Cortex of kidney (tissue), 1 donor: ENCODE measurements around the gene TBC1D22B.
"Not testable (repeated sequence)": the region's sequence is repeated elsewhere in the genome, so short reads cannot be mapped to it uniquely, and the experiment has no call there.

Experiments used
- DNase-seq: peaks from one replicate; lab custom pipeline; 2025; lab: John Stamatoyannopoulos, UW

Gene TBC1D22B

DNA sequence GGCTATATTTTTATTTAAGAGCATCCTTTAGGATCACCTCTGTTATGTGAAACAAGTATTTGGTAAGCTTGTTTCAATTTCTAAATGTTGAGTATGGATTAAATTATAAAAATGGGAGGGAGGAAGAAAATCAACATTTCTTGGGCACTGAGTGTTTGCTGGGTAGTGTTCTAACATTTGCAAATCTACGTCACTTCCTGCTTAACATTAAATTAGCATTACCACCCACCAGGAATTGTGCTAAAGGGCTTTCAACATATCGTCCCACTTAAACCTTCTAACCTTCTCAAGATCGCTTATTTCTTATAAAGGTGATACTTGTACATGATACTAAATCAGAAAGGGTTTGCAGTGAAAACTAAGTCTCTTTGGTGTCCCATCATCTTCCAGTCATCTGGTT, 8.3 kb downstream of the TBC1D22B start:
- no peak for DNase-seq

DNA sequence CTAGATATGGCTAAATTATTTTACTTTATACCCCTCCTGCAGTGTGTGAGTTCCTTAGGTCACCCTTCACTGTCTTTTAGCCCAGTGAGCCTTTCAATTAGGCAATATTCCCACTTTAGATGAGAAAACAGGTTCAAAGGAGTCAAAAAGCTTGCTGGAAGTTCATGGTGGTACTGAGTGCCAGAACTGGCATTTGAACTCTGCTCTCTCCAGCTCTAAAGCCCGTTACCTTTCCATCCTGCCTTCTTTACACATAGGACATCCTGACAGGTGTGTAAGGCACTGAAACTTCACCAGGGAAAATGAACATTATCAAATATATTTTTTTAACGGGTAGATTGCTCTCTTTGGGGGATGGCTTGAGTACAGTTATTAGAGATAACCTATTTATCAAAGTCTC, 11.5 kb downstream of the TBC1D22B start:
- DNase-seq, result no peak

DNA sequence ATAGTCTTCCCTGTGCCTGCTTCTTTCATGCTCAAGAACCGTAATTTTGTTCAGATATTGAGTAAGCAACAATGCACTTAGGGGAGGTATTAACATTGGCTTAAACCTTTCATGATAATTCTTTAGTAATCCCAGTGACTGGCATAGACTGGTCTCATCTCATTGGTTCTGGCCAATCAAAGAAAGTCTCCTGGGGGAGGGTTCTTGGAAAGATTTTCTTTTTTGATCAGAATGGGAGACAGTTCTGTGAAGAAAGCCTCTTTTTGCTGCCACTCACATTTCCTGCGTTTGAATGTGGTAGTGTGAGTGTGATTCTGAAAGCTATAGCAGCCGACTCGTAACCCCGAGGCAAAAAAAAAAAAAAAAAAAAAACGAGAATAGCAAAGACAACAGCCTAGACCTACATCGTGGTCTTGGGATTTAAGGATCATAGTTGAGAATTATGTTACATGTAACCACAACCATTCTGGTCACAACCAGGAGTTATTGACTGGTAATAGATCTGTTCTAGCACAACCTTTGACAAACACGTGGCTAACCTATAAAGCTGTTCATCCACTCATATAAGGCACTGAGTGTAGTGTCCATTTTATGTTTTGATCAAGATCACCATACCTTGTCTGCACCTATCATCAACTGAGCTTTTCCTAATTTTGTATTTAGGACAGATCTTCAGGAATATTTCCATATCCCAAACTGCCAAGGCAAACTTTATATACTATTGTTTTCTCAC, 15.4 kb downstream of the TBC1D22B start:
- no peak for DNase-seq

DNA sequence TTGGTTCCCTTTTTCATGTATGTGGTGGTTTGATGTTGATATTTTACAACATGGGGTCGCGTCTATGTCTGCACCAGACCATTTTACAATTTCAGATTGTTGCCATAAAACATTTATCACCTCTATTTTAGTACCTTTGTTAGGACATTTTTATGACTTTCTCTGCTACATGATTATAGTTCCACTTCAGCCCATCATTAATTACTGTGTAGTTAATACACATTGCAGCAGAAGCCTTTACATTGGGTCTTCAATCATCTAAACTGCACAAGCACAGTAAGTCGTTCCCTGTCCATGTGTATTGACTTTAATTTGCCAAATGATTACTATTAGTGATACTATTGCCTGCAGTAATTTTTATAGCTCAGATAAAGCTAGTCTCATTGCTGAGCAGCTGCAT, 16.1 kb downstream of the TBC1D22B start:
- no peak for DNase-seq

DNA sequence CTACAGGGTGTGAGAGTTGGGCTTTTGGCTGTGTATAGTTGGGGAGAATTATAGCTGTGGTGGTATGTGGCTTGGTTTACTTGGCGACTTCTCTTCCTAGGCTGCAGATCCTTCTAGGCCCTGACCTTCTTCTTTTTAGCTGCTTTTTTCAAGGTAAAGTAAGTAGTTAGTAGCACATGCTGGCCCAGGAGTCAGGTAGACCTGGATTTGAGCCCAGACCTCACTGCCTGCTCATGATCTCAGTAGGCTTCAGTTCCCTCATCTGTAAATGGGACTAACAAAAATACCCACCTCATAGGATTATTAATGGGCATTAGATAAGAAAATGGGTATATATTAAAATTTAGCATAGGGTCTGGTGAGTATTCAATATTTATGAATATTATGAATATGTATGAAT, 17.8 kb downstream of the TBC1D22B start:
- no peak for DNase-seq

GRCh38 chr6:37277001-37277409, 19.4 kb downstream of the TBC1D22B start:
- no peak for DNase-seq

DNA sequence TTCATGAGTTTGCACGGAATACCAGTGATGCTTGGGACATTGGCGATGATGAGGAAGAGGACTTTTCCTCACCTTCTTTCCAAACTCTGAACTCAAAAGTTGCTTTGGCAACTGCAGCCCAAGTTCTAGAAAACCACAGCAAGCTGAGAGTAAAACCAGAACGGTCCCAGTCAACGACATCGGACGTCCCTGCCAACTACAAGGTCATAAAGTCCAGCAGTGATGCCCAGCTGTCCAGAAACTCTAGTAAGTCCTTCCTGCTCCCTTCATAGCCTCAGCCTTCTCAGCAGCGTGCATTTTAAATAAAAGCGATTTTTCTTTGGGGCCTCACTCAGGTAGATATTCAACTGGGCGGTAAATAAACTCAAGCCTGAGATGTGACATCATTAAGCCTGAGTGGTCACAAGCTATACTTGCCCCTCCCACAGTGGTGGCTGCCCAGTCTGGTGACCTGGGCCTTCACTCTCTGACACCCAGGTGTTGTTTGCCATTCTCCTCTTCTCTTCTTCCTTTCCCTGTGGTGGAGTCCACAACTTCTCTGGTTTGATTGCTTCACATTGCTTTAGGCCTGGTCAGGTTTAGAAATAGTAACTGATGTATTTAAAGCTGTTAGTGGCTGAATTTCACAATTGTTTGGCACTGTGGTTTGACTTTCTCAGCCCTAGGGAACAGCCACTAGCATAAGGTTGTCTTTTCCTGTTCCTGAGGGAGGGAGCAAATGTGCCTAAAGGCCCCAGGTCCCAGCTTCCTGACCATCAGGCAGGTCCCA, 22.0 kb downstream of the TBC1D22B start:
- no peak for DNase-seq

DNA sequence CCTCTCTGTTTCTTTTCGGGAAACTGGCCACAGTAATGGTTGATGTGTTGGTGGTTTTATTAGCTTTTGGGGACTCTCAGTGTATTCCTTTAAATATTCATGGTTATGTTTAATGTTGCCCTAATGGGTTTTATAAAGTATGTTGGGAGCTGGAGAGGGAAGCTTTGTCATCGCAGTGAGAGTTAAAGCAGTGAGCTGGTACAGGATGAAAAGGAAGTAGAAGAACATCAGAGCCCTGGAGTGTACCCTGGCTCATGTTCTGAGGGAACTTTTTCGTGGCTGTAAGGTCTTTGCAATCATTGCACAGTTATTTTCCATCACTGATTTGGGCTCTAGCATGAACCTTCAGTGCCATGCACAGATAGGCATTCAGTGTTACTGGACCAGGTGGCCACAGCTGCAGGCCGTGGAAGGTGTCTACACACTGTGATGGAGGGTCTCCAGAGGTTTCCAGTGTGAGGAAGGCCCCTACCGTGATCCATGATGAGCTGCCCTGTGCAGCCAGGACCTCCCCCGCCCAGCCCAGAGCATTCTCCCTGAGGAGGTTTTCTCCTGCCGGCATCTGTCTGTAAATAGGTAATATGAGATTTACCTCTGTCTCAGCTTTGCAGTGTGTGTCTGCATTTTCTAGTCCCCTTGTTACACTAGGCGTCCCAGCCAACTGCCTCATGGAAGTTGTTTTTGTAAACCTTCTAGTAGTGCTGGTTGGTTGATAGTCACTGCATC, 22.8 kb downstream of the TBC1D22B start:
- no peak for DNase-seq

GRCh38 chr6:37282371-37282770, 24.8 kb downstream of the TBC1D22B start:
- no peak for DNase-seq

- DNase-seq, result no peak
These were observed 25.7 kb downstream of the TBC1D22B start for GRCh38 chr6:37283268-37283667.

GRCh38 chr6:37283671-37284151, 26.1 kb downstream of the TBC1D22B start:
- no peak for DNase-seq

DNA sequence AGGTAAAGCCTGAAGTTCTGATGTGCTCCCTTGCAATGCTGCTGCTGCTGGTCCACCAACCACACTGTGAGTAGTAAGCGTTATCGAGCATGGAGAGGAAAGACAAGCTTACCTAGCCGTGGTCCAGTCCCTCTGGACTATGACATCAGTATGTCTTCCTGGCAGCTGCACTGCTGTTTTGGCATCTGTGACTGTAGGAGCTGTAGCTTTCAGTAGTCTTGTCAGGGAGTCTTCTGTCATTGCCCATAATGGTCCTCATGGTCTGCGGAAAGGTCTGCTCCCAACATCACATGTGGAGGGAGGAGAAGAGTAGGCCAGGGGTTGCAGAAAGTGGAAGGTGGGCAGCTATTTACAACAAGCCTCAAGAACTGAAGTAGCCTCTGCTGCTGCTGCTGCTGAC, 27.2 kb downstream of the TBC1D22B start:
- no peak for DNase-seq

GRCh38 chr6:37285861-37286311, 28.3 kb downstream of the TBC1D22B start:
- DNase-seq, result no peak

DNA sequence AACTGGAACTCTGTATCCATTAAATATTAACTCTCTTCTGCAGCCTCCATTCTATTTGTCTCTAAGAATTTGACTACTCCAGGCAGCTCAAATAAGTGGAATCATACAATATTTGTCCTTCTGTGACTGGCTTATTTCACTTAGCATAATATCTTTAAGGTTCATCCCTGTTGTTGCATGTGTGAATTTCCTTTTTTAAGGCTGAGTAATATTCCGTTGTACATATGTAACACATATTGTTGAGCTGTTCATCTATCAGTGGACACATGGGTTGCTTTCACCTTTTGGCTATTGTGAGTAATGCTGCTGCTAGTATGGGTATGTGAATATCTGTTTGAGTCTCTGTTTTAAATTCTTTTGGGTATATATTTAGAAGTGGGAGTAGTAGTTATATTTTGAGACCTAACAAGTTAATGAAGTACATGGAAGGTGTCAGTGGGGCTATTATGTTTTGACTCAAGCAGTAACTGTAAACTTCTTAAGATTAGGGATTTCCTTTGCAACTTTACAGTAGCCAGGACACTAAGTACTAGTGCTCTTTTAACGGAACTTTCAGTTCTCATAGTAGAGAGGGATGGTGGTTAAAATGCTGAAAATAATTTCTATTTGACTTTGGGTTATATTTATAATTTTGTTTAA, 30.1 kb downstream of the TBC1D22B start:
- no peak for DNase-seq

GRCh38 chr6:37288247-37288646, 30.7 kb downstream of the TBC1D22B start:
- no peak for DNase-seq

DNA sequence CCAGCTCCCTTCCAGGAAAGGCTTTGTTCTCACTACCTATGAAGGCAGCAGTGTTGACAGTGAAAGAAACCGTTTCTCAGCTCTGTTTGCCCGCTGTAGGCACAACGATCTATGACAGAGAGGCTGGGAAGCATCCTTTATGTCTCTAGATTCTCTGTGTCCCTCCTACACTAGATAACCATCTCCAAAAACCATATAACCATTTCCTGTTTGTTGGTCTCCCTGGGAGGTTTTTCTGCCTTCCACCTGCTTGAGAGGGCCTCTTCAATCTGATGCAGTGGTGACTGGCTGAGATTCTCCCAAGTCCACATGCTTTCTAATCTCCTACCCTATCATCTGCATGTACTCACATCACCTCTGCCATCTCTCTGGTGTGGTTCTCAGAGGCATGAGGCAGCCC, 32.4 kb downstream of the TBC1D22B start:
- DNase-seq, result no peak

DNA sequence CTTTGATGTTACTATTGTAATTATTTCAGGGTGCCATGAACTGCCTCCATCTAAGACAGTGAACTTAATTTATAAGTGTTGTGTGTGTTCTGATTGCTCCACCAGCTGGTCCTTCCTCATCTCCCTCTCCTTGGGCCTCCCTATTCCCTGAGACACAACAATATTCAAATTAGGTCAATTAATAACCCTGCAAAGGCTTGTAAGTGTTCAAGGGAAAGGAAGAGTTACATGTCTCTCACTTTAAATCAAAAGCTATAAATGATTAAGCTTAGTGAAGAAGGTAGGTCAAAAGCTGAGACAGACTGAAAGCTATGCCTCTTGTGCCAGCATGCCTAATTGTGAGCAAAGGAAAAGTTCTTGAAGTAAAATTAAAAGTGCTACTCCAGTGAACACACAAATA, 35.9 kb downstream of the TBC1D22B start:
- no peak for DNase-seq

- DNase-seq, result not testable (repeated sequence)
These were observed 40.1 kb downstream of the TBC1D22B start for GRCh38 chr6:37297637-37298036.

DNA sequence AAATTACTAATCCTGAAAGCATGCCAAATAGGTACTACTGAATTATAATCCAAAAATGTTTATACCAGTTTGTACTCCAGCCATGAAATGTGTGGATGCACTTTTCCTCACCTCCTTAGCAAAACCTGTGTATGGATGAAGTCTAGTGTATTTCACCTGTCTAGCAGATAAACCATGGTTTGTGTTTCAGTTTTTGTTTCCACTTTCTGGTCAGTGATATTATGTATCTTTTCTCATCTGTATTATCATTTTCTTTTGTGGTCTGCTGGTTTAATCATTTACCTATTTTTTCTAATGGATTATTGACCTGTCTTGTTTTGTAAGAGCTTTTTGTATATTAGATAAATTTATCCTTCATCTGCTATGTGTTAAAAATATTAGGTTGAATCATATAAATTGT, 41.4 kb downstream of the TBC1D22B start:
- DNase-seq, result no peak

DNA sequence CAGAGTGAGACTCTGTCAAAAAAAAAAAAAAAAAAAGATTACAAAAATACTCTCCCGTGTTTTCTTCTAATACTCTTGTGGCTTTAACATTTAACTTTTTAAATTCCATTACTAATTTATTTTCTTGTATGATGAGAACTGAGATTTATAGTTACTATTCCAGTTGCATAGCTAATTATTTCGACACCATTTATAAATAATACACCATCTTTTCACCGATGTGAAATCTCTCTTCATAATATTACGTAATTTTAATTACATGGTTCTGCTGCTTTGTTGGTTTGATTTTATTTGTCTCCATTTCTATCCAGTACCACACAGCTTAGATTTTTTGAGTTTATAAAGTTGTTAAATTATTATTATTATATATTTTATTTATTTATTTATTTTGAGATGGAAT, 42.4 kb downstream of the TBC1D22B start:
- DNase-seq, result no peak

DNA sequence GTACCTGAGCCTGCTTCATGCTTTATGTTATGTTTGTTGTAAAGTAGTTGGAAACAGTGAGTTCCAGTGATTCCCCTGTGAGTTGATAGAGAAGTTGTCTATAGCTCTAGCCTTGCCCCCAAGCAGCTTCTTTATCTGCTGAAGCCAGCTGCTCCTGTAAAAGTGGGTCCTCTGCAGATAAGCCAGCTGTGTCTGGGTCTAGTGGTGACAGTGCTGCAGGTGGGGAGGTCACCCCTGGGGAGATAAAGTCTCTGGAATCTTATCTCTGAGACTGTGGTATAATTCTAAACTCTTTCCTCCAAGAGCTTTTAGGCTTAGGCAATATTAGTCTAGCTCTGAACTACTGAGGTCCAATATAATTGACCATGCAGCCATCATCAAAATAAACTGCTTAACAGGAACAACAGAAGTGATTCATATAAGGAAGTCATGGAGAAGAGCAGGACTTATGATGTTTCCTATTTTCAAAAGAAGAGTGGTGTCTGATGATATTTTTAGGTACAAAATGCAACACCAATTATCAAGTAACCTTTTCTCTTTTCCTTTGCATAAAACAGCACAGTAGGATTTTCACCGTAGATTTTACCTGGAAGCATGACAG, 44.6 kb downstream of the TBC1D22B start:
- DNase-seq, result no peak
